EH (cell line): ENCODE measurements around the gene DCC.

ENCODE experiments used
- DNase-seq: peaks from one replicate; pipeline ENCODE4 v3.0.0-alpha.2; 2015; ENCODE audit warnings: low read depth

Gene DCC

DNA sequence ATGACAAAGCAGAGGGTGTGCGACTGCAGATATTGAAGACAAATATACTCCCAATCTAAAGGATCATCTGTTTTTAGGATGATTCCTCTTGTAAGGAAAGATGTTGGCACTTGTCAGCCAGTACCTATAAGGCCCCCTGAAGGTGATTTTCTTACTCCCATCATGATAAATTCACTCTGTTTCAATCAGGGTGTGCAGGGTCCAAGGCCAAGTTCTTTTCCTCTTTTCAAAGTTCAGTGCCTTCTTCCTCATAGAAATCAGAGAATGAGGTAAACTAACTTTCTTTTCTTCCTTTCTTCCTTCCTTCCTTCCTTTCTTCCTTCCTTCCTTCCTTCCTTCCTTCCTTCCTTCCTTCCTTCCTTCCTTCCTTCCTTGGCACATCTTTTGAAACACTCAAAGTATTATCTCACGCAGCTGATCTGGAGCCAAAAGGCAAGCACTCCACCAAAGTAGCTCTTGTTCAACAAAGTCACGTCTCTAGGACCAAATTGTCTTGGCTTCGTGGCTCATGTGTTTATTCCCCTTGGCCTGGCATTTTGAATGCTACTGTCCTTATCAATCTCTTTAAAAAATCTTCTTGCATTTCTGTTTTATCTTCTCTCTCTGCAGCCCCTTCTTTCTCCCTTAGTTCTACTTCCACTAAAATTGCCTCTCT, 87.7 kb downstream of the DCC start:
- DNase-seq, result no peak

- DNase-seq, result no peak
Measured at GRCh38 chr18:52431683-52432082, 91.7 kb downstream of the DCC start.

- no peak for DNase-seq
Measured at GRCh38 chr18:52433797-52434196, 93.8 kb downstream of the DCC start.

DNA sequence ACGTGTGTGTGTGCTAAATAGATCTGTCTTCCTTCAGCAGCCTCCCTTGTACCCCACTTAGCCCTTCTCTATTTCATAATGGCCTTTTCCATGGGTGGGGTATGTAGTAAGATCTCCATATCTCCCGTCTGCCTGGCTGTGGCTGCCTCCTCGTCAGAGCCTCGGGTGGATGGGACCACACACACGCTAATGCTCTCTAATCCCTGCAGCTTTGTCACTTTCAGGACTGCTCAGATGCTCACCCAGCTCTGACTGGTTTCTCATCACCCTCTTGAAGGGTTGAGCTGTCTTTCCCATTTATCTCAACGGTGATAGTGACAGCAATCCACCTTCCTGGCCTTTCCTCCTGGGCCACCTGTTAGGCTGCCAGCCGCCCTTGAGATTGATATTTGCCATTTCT, 95.3 kb downstream of the DCC start:
- DNase-seq, result no peak

GRCh38 chr18:52437161-52437560, 97.2 kb downstream of the DCC start:
- DNase-seq, result no peak

GRCh38 chr18:52439457-52439856, 99.5 kb downstream of the DCC start:
- no peak for DNase-seq

DNA sequence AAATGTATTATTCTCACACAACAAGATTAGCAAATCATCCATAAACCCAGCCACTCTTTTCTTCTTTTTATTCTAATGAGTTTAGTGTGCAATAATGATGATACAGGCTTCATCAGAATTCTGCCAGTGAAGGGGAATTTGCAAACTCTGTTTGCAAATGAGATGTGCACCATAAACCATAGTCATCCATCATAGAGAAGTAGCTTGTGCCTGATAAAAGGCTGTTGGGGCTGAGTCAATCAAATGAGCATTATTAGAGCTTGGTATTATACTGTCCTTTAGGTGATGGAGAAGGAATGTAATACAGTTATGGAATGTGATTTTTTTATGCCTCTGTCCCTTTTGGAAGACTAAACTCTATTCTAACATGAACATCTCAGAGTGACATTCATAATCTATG, 101.8 kb downstream of the DCC start:
- DNase-seq, result no peak

DNA sequence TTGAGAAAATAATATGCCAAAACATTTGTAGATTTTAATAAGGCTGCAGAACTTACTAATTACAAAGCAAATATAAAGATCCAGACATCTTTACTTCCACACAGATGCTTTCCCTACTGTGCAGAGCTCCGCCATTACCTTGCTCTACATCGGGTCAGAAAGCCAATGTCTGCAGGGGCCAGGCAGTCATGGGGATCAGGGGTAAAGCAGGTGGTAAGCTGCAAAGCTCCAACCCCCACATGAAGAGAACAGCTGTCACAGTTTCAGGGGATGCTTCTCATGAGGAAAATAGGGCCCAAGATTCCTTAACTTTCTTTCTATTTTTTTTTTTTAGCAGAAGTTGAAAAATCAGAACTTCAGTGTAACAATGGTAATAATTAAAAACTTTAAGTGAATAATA, 102.7 kb downstream of the DCC start:
- no peak for DNase-seq

DNA sequence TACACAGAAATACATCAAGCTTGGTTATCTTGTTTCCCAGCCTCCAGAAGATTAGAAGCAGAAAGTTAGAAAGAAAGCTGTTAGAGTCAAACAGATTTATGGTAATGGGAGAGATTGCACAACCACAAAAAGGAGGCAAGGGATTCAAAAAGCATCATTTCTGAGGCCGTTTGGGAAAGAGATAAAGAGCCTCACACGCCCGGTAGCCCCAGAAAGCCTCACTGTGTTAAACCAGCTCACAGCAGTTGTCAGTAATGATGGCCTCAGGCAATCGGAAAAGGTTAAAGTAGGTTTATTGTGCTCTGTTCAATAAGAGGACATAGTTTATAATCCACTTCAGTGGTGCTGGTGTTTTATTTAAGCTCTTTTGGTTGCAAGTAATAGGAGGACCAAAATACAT, 111.3 kb downstream of the DCC start:
- DNase-seq, result no peak

- DNase-seq, result no peak
Measured at GRCh38 chr18:52451851-52452250, 111.9 kb downstream of the DCC start.

DNA sequence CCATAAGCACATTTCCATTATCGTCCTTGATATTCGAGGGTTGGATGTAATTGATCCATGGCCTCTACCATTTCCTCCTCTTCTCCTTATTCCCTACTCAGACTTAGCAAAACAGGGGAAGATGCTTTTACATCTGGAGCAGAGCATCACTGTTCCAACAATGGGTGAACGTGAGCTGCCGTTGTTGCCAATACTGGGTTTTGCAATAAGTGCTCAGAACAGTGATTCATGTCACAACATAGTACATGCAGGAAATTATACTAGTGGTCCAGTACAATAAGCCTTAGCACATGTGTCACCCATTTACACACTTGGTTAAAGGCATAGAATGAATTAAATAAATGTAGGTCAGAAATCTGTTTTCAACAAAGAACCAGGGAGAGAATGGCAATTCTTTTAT, 112.4 kb downstream of the DCC start:
- no peak for DNase-seq

GRCh38 chr18:52459890-52460289, 119.9 kb downstream of the DCC start:
- no peak for DNase-seq

DNA sequence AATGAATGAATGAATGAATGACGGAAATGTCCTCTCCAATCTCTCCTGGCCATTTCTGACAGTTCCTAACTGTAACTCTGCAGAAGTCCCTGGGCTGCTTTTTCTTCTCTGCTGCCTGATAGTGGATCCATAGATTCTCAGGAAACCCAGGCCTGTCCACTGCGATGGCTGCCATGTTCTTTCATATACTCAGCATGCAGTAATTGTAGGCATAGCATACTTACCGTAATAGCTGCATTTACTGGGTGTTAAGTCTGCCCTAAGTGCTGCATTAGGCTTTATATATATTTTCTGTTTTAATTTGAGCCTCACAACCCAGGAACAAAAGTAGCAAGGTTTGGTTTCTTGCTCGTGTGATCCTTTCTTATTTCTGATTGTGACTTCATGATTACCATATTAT, 122.9 kb downstream of the DCC start:
- no peak for DNase-seq

GRCh38 chr18:52465391-52465790, 125.4 kb downstream of the DCC start:
- no peak for DNase-seq

GRCh38 chr18:52468496-52468895, 128.5 kb downstream of the DCC start:
- no peak for DNase-seq

DNA sequence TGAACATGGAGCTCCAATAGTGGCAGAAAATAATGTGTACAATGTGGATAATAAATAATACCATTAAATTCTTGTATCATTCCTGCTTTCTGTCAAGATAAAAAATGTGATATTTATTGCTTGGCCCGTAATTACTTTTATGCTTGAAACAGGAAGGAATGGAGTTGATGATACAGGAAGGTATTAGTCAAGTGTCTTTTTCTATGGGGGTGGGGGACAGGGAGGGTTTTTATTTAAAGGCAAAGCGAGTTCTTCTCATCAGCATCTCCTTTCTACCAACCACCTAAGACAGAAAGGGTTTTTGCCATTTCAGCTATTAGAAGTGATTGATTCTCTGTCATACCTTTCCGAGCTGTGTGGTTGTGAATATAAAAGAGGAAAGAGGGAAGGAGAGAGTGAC, 135.3 kb downstream of the DCC start:
- no peak for DNase-seq

GRCh38 chr18:52481116-52481515, 141.1 kb downstream of the DCC start:
- no peak for DNase-seq

- no peak for DNase-seq
Measured at GRCh38 chr18:52484977-52485376, 145.0 kb downstream of the DCC start.

DNA sequence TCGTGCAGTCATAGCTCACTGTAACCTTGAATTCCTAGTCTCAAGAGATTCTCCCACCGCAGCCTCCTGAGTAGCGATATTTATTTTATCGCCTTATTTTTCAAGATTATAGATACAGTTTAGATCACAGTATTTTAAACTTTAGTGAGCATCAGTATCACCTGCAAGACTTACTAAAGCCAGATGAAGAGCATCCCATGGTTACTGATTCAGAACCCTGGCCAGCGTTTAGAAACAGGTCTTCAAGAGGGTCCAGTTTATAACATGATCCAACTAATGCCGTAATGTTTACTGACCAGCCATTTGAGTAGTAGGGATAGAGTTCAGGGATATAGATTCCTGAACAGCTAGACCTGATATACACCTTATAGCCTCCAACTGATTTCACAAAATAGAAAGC, 146.1 kb downstream of the DCC start:
- DNase-seq, result no peak

DNA sequence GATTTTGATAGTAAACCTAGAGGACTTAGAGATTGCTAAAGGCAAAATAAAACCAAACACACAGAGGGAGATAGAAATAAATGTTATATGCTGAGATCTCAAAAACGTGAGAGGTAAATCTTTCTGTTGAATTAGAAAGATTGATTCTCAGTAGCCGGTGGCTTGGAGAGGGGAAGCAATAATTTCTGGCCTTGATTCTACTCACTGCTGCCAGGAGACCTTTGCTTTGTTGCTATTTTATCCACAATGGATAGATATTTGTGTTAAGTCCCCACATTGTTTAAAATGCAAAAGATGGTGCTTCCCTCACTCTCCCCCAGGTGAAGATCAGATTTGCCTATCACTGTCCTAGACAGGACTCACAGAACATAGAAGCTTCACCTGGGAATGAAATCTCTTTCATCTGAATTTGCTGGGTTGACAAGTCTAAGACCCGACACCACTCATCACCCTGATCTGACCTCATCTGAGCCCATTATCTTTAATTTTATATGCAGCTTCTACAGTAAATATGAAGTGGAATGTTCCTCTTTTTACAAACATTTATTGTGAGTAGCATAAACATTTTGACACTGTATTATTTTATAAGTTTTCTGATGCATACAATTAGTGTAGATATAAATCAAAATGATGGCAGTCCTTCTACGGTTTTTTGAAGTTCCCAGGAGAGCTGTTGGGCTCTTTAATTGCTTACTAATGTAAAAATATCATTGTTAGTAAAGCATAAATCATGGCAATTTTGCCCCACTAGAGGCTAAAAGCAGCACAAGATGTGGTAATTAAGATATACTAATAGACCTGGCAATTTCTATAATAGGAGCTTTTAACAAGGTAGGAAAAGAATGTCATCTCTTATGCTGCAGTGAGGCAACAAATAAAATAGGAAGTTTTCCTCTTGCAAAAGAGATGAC, 149.7 kb downstream of the DCC start:
- DNase-seq, result no peak

DNA sequence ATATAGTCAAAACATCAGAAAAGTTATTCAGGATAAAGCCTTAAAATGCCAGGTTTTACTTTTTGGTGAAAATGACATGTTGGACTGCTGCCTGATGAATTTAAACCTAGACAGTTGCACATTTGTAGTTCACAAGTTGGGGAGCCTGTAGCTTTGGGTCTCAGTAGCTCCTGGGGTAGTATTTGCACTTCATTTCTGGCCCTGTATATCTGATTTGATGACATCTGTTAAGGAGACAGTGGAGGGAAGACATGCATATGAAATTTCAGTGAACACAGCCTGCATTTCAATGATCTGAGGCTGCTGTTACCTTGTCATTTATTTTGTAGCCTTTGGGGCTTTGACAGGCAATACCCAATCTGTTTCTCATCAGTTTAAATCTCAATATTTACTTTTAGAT, 156.4 kb downstream of the DCC start:
- DNase-seq, result no peak

DNA sequence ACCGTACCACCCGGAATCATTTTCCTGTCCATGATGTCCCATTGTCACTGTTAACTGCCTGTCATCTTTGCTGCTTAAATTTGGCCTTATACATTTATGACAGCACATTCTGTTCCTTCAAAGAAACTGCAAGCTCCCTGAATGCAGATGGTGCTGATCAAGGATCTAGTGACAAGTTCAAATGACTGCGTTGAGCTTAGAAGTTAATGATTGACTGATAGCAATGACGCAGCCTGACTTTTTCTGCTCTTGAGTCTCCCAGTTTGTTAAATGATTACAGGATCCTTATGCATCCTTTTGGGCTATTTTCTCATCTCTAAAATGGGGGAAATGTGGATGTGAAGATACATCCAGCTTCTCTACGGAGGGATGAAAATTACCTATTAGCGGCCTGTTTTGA, 159.0 kb downstream of the DCC start:
- no peak for DNase-seq

DNA sequence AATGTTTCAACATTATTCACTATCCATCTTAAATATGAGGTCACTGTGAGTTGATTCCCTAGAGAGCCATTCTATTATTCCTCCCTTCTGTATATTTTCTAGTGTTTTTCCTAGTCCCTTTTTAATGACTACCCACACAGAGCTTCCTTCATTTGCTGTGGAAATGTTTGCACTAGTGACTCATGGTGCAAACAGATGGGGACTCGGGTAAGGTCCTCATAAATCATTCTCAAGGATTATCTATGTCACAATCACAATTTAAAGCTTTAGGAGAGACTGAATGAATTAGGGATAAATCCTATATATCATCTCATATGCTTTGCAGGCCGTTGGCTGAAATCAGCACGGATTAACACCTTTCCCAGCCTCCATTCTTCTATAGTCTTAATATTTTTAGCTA, 159.6 kb downstream of the DCC start:
- DNase-seq, result no peak

GRCh38 chr18:52504589-52504988, 164.6 kb downstream of the DCC start:
- DNase-seq, result no peak
